HUES6 (cell line): ENCODE data around the gene TSPY4.
"Not testable (repeated sequence)": the region's sequence is repeated elsewhere in the genome, so short reads cannot be mapped to it uniquely, and the experiment has no call there.

ENCODE experiments used
- H3K27ac ChIP-seq: 2 replicates; pipeline ENCODE4 v1.7.0; 2013; ENCODE audit warnings: low read depth, mild to moderate bottlenecking, low read length, inconsistent platforms
- H3K27me3 ChIP-seq: 2 replicates; pipeline ENCODE4 v1.6.1; 2013; ENCODE audit warnings: low read length; ENCODE audit not compliant: control insufficient read depth, insufficient read depth
- H3K36me3 ChIP-seq: 2 replicates; pipeline ENCODE4 v1.6.1; 2013; ENCODE audit warnings: low read length; ENCODE audit not compliant: control insufficient read depth, insufficient read depth
- H3K4me1 ChIP-seq: 2 replicates; pipeline ENCODE4 v1.6.1; 2013; ENCODE audit warnings: low read length; ENCODE audit not compliant: control insufficient read depth, insufficient read depth
- H3K4me3 ChIP-seq: 2 replicates; pipeline ENCODE4 v1.5.1; 2013; ENCODE audit warnings: low read depth, low read length
- H3K9ac ChIP-seq: one replicate; pipeline ENCODE4 v1.6.1; 2013; ENCODE audit warnings: mild to moderate bottlenecking, low read length
- H3K9me3 ChIP-seq: 2 replicates; pipeline ENCODE4 v1.6.1; 2013; ENCODE audit warnings: low read depth, low read length; ENCODE audit not compliant: control insufficient read depth, insufficient read depth

The TSPY4 gene, protein sequence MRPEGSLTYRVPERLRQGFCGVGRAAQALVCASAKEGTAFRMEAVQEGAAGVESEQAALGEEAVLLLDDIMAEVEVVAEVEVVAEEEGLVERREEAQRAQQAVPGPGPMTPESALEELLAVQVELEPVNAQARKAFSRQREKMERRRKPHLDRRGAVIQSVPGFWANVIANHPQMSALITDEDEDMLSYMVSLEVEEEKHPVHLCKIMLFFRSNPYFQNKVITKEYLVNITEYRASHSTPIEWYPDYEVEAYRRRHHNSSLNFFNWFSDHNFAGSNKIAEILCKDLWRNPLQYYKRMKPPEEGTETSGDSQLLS

DNA sequence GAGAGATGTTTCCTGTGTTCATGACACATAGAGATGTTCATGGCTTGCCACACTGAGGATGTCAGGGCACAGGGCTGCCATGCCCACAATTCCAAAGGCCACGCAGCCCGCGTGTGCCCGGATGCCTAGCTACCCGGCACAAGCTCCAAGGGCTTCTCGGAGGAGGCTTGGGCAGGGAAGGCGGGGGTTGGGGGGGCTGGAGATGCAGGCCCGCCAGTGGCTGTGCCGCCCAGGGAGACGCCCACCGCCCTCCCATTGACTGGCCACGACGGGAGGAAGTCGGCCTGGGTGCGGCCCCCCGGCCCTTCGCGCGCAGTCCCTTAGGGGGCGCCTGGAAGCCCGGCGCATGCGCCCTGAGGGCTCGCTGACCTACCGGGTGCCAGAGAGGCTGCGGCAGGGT lies at the start of gene TSPY4:
Gene TSPY4 (plus strand): TSS at position 301 of the 400 bp plus-strand sequence. CDS start 46 bp downstream, at position 347.
- not testable (repeated sequence) for H3K27ac ChIP-seq, H3K27me3 ChIP-seq, H3K4me3 ChIP-seq, H3K9ac ChIP-seq, H3K36me3 ChIP-seq, H3K9me3 ChIP-seq, H3K4me1 ChIP-seq

DNA sequence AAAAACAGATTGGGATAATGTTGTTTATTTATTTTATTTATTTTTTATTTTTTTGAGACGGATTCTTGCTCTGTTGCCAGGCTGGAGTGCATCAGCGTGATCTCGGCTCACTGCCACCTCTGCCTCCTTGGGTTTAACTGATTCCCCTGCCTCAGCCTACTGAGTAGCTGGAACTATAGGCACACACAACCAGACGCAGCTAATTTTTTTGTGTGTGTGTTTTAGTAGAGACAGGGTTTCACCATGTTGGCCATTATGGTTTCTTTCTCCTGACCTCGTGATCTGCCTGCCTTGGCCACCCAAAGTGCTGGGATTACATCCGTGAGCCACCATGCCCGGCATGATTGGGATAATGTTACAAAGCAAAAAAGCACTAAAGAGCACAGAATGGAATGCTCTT lies 16.3 kb upstream of the TSPY4 start:
- H3K9me3 ChIP-seq = no peaks in the 10 kb centered on the region
- no peak overlapping the region for H3K27ac ChIP-seq
- no peaks in the 10 kb centered on the region for H3K4me1 ChIP-seq
- no peaks in the 10 kb centered on the region for H3K36me3 ChIP-seq
- no peak overlapping the region for H3K9ac ChIP-seq
- H3K27me3 ChIP-seq = no peaks in the 10 kb centered on the region
- H3K4me3 ChIP-seq = no peak overlapping the region

DNA sequence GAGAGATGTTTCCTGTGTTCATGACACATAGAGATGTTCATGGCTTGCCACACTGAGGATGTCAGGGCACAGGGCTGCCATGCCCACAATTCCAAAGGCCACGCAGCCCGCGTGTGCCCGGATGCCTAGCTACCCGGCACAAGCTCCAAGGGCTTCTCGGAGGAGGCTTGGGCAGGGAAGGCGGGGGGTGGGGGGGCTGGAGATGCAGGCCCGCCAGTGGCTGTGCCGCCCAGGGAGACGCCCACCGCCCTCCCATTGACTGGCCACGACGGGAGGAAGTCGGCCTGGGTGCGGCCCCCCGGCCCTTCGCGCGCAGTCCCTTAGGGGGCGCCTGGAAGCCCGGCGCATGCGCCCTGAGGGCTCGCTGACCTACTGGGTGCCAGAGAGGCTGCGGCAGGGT lies 20.2 kb downstream of the TSPY4 start, which contains the start of gene TSPY8:
Gene TSPY8 (plus strand): TSS at position 301 of the 400 bp plus-strand sequence. CDS start 46 bp downstream, at position 347.
- H3K4me3 ChIP-seq, H3K27me3 ChIP-seq, H3K9me3 ChIP-seq, H3K36me3 ChIP-seq, H3K9ac ChIP-seq, H3K4me1 ChIP-seq, H3K27ac ChIP-seq: not testable (repeated sequence)
